Smooth muscle cell (in vitro differentiated cells): ENCODE results near the gene ENDOD1. TPM values are rescaled to one million over a fixed set of nuclear protein-coding genes. Genes with fewer than 3 reads are reported as not detected.

Source experiments
- DNase-seq: peaks from one replicate; lab custom pipeline; 2025; ENCODE audit not compliant: unreplicated experiment; lab: John Stamatoyannopoulos, UW
- H2AFZ ChIP-seq: fragments of 200-600 bp; sonication (generic); 2 replicates; pipeline ENCODE4 v1.6.0; 2016; ENCODE audit warnings: antibody characterized with exemption, low read depth, mild to moderate bottlenecking
- H3F3A ChIP-seq: fragments of 200-600 bp; sonication (generic); 2 replicates; pipeline ENCODE4 v1.6.0; 2017; ENCODE audit warnings: antibody characterized with exemption, low read depth
- H3K27ac ChIP-seq: fragments of 200-600 bp; sonication (generic); 2 replicates; pipeline ENCODE4 v1.5.1; 2016; ENCODE audit warnings: low read depth, mild to moderate bottlenecking
- H3K27me3 ChIP-seq: fragments of 200-600 bp; sonication (generic); 2 replicates; pipeline ENCODE4 v1.6.1; 2016; ENCODE audit warnings: low read depth, mild to moderate bottlenecking
- H3K36me3 ChIP-seq: fragments of 200-600 bp; sonication (generic); 2 replicates; pipeline ENCODE4 v1.5.1; 2016; ENCODE audit warnings: low read depth
- H3K4me1 ChIP-seq: fragments of 200-600 bp; sonication (generic); 2 replicates; pipeline ENCODE4 v1.5.1; 2016; ENCODE audit warnings: low read depth
- H3K4me2 ChIP-seq: fragments of 200-600 bp; sonication (generic); 2 replicates; pipeline ENCODE4 v1.6.0; 2016; ENCODE audit warnings: mild to moderate bottlenecking
- H3K4me3 ChIP-seq: fragments of 200-600 bp; sonication (generic); 2 replicates; pipeline ENCODE4 v1.5.1; 2016; ENCODE audit warnings: mild to moderate bottlenecking
- H3K79me2 ChIP-seq: fragments of 200-600 bp; sonication (generic); 2 replicates; pipeline ENCODE4 v1.6.0; 2016; ENCODE audit warnings: low read depth, mild to moderate bottlenecking
- H3K9ac ChIP-seq: fragments of 200-600 bp; sonication (generic); 2 replicates; pipeline ENCODE4 v1.6.0; 2016; ENCODE audit warnings: low read depth
- H3K9me3 ChIP-seq: fragments of 200-600 bp; sonication (generic); replicated peaks from 2 replicates; pipeline ENCODE4 v1.5.1; 2016; ENCODE audit warnings: low read depth
- H4K20me1 ChIP-seq: fragments of 200-600 bp; sonication (generic); 2 replicates; pipeline ENCODE4 v1.6.0; 2016; ENCODE audit warnings: low read depth
- CTCF ChIP-seq: fragments of 200-600 bp; sonication (generic); IDR thresholded peaks from 2 replicates; pipeline ENCODE4 v1.5.1; 2017; ENCODE audit warnings: borderline replicate concordance, mild to moderate bottlenecking, antibody characterized with exemption; ENCODE audit not compliant: insufficient read depth, poor library complexity, severe bottlenecking
- WGBS: methylation state at CpG from one replicate; pipeline ENCODE4 v1.1.7; 2016; ENCODE audit warnings: low lambda C conversion rate; 5-methylcytosine and 5-hydroxymethylcytosine counted together
- polyA plus RNA-seq: library from polyadenylated mRNA; unstranded; fragments of >200 nt; fragmentation: Nextera tagmentation; extraction: Ambion mirVana; gene quantifications from 2 replicates; pipeline ENCODE4 v1.2.1, GENCODE V29; 2016
- total RNA-seq: library from RNA; depleted of rRNA; stranded (reverse); fragments of >200 nt; gene quantifications from 2 replicates; pipeline ENCODE4 v1.2.3, GENCODE V29; 2014

Gene ENDOD1
- total RNA-seq (124 and 125 TPM in 2 replicates), polyA plus RNA-seq (44.8 and 46.7 TPM in 2 replicates)

- Histone ChIP-seq H3K27ac (peak within 1 kb of the TSS; percentile 78), H3K36me3 (no peaks in the 10 kb centered on the region), H3K9me3 (no peaks in the 10 kb centered on the region), H3K4me2 (peak within 1 kb of the TSS; percentile 94), H2AFZ (peak within 1 kb of the TSS; percentile 60), H4K20me1 (peaks cover 7% of the 10 kb centered on the region), H3K4me3 (peak within 1 kb of the TSS; percentile 88), H3K4me1 (peaks cover 20% of the 10 kb centered on the region), H3K27me3 (no peaks in the 10 kb centered on the region), H3K79me2 (peaks cover 37% of the 10 kb centered on the region), H3K9ac (peak within 1 kb of the TSS; percentile 76), H3F3A (peaks cover 28% of the 10 kb centered on the region)
- 1% methylated on average over 80 of the region's 106 CpGs for WGBS
- no peak for TF ChIP-seq CTCF
- DNase-seq = peak; percentile 61
Observed at GRCh38 chr11:95089620-95090542, at the start of gene ENDOD1. TSS of gene ENDOD1 (plus strand) at chr11:95089846. CDS start at chr11:95089928, 82 bp downstream.

- Histone ChIP-seq H3K79me2 (no peaks in the 10 kb centered on the region), H3K4me1 (no peaks in the 10 kb centered on the region), H3K27me3 (no peaks in the 10 kb centered on the region), H3K4me3 (no peak overlapping the region), H3K4me2 (no peak overlapping the region), H3K9ac (no peak overlapping the region), H3K27ac (no peak overlapping the region), H2AFZ (no peak overlapping the region), H3K36me3 (no peaks in the 10 kb centered on the region), H3K9me3 (no peaks in the 10 kb centered on the region), H4K20me1 (no peaks in the 10 kb centered on the region), H3F3A (peaks cover 3% of the 10 kb centered on the region)
- WGBS = 100% methylated on average over 1 of the region's 1 CpG
- no peak for DNase-seq
- TF ChIP-seq CTCF = no peak
Observed at GRCh38 chr11:95042239-95042638, 47.4 kb upstream of the ENDOD1 start.

GRCh38 chr11:95042906-95043305, 46.7 kb upstream of the ENDOD1 start:
- no peak overlapping the region for H3K27ac ChIP-seq
- H3K9ac ChIP-seq = no peak overlapping the region
- no peak overlapping the region for H3K4me3 ChIP-seq
- no peak for DNase-seq
- no peak overlapping the region for H2AFZ ChIP-seq
- no peaks in the 10 kb centered on the region for H3K9me3 ChIP-seq
- H3F3A ChIP-seq = peaks cover 3% of the 10 kb centered on the region
- no peaks in the 10 kb centered on the region for H3K36me3 ChIP-seq
- H3K27me3 ChIP-seq = no peaks in the 10 kb centered on the region
- no peak for TF ChIP-seq CTCF
- no peaks in the 10 kb centered on the region for H4K20me1 ChIP-seq
- H3K4me2 ChIP-seq = peak overlapping the region; percentile 45
- no peaks in the 10 kb centered on the region for H3K4me1 ChIP-seq
- H3K79me2 ChIP-seq = no peaks in the 10 kb centered on the region
- WGBS = 83% methylated on average over 3 of the region's 3 CpGs
